AG09319 (cell line): ENCODE results near the gene BTBD2.

Experiments used
- DNase-seq: peaks from one replicate; pipeline ENCODE4 v3.0.0-alpha.2; 2010; ENCODE audit warnings: low read depth; ENCODE audit errors: extremely low read depth
- TF ChIP-seq, protein P1 (sequence below): IDR thresholded peaks from 2 replicates; pipeline ENCODE4 v1.5.1; 2011; ENCODE audit warnings: low read depth, mild to moderate bottlenecking, inconsistent platforms, low read length, moderate library complexity

The BTBD2 gene

DNA sequence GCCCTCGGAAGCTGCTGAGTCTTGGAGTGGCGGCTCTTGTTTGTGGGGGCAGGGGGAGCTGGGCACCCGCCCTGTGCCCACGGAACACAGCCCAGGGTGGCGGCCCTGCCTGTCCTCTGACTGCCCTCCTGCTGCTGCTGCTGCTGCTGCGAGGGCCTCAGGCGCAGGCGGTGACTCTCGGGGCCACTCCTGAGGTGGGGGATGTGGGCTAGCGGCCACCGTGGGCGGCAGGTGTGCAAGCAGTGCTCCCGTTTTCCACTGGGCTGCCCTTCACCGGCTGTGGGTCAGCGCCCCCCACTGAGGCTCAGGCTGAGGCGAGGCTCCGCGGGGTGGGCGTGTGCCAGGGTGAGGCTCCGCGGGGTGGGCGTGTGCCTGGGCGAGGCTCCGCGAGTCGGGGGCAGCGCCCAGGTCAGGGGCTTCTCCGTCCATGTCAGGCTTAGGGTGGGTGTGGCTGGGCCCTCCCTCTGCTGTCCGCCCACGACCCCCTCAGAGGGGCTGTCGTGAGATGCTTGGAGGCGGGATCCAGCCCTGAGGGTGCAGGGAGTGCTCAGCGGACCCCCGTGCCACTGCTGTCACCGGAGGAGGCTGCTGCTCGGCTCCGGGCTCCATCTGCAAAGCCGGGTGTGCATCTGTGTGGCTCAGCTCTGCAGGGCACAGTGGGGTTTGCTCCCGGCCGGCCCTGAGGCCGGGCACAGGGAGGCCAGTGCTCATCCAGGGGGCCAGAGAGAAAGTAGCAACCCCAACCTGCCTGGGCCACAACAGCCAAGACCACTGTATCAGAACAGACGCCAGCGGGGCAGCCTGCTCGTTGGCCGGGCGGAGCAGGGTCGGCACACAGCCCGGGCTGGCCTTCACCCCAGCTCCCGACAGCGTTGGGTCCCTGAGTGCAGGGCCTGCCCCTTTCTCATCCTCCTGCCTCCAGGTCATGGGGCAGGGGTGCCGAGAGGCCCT is 60.1 kb downstream of the BTBD2 start:
- DNase-seq, result no peak
- TF ChIP-seq, protein P1, sequence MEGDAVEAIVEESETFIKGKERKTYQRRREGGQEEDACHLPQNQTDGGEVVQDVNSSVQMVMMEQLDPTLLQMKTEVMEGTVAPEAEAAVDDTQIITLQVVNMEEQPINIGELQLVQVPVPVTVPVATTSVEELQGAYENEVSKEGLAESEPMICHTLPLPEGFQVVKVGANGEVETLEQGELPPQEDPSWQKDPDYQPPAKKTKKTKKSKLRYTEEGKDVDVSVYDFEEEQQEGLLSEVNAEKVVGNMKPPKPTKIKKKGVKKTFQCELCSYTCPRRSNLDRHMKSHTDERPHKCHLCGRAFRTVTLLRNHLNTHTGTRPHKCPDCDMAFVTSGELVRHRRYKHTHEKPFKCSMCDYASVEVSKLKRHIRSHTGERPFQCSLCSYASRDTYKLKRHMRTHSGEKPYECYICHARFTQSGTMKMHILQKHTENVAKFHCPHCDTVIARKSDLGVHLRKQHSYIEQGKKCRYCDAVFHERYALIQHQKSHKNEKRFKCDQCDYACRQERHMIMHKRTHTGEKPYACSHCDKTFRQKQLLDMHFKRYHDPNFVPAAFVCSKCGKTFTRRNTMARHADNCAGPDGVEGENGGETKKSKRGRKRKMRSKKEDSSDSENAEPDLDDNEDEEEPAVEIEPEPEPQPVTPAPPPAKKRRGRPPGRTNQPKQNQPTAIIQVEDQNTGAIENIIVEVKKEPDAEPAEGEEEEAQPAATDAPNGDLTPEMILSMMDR, result no peak

DNA sequence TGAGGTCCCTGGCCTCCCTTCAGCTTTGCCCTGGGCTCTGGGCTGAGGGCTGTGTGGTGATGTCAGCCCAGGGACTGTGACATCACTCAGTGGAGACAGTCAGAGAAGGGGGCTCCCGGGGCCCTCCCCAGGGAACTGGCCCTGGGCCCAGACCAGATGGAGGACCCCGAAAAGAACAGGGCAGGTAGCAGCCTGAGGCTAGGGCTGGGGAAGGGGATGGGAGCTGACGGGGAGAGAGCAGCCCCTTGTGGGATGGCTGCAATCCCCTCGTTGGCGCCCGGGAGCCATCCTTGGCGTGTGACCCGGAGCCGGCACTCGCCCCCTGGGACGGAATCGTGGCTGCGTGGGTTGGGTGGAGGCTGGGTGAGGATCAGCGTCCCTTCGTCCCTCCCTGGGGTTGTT is 61.0 kb downstream of the BTBD2 start:
- no peak for DNase-seq

DNA sequence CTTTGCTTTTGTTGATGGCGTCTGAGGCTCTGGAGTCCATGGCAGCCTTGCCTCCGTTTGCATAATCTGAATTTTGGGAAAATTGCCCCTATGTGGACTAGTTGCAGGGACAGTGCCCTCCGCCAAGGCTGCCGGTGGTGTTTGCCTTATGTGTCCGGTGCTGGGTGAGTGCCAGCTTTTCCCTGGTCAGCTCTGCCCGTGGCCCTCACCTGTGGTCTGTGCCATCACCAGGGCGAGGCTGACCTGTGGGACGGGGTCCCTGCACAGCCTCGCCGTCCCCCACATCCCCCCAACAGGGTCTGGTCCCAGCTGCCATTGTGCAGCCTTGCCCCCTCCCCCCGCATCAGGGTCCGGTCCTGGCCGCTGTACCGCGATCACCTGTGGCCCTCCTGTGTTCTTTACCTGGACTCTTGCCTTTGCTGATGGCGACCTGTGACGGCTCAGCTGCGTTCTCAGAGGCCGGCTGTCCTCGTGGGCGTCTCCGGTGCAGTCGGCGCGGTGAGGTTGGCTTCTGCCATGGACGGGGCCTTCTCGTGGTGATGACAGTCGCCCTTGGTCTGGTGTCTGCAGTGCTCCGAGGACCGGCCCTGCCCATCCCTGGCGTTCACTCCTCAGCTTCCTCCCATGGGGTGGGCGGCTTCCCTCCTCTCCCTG is 61.9 kb downstream of the BTBD2 start:
- TF ChIP-seq, protein P1, result no peak
- DNase-seq, result no peak

More for the DNA sequence above, 61.0 kb downstream of the BTBD2 start:
- TF ChIP-seq, protein P1, result no peak

DNA sequence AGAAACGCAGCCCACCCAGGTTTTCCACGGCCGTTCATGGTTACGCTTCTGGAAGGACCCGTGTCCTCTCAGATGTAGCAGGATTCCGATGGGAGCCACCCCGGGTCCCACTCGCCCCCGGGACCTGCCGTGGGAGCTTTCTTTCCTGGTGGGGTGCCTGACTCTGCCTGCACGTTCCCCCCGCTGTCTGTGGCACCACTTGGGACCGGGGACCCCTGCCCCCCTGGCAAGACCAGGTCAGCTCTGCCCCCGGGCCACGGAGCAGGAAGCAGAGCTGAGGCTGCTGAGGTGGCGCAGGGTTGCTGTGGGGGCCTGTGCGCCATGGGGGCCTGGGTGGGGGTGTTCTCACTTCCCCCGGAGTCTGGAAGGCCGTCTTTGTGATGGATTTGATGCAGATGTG is 62.5 kb downstream of the BTBD2 start:
- TF ChIP-seq, protein P1, result no peak
- no peak for DNase-seq

DNA sequence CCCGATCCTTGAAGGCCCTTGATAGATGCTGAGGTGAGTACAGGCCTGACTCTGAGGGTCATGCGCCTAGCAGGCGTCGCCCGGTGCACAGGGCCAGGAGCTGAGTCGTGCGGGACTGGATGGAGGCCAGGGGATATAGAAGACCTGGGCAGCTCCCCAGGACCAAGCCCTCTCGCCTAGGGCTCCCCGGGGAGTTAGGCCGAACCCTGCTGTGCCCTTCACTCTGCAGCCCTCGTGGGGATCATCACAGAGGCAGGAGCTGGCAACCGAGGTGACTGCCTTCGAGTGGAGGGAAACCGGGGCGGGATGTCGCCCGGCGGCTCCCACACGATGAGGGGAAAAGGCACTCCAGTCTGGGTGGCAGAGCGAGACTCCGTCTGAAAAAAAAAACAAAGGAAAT is 62.9 kb downstream of the BTBD2 start:
- no peak for DNase-seq
- TF ChIP-seq, protein P1, result no peak

DNA sequence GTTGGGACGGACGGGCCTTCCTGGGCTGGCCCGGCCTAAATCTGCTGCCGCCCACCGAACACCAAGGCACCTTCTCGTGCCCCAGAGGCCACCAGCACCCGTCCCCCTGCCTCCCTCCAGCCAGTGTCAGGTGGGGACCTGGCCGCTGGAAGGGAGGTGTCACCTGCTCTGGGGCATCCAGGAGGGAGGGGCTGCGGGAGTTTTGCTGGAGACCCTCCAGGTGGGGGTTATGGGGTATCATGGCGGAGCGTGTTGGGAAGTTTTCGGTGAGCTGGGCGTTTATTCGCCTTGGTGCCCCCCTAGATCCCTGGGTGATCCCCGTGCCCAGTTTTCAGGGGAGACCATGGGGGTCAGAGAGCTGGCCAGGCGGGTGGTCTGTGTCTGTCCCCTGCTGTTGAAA is 64.9 kb downstream of the BTBD2 start:
- no peak for DNase-seq
- TF ChIP-seq, protein P1, result no peak
